ENCODE data around the gene SH3RF1.

Gene SH3RF1

GRCh38 chr4:169252339-169253112 lies 18.2 kb downstream of the SH3RF1 start:
- H3K4me3 ChIP-seq (replicated peaks; ENCODE audit: low read depth, low read length): no peak overlapping the region
- TF ChIP-seq CTCF (IDR thresholded peaks at IDR 0.05; ENCODE audit: insufficient read depth, low read length, poor library complexity, severe bottlenecking): no peak
- no peak for DNase-seq (ENCODE audit: extremely low read depth, insufficient read length)
- H3K36me3 ChIP-seq (ENCODE audit: control insufficient read depth, insufficient read depth, low read length): no peaks in the 10 kb centered on the region
- H3K27me3 ChIP-seq (replicated peaks; ENCODE audit: control insufficient read depth, insufficient read depth, low read length): no peaks in the 10 kb centered on the region

- Histone ChIP-seq H3K4me3 (replicated peaks; ENCODE audit: low read depth, low read length) (no peak overlapping the region), H3K36me3 (ENCODE audit: control insufficient read depth, insufficient read depth, low read length) (no peaks in the 10 kb centered on the region), H3K27me3 (replicated peaks; ENCODE audit: control insufficient read depth, insufficient read depth, low read length) (no peaks in the 10 kb centered on the region)
- DNase-seq (ENCODE audit: extremely low read depth, insufficient read length): no peak
- no peak for TF ChIP-seq CTCF (IDR thresholded peaks at IDR 0.05; ENCODE audit: insufficient read depth, low read length, poor library complexity, severe bottlenecking)
Observed at GRCh38 chr4:169251291-169252235, 19.2 kb downstream of the SH3RF1 start.

- no peak for TF ChIP-seq CTCF (IDR thresholded peaks at IDR 0.05; ENCODE audit: insufficient read depth, low read length, poor library complexity, severe bottlenecking)
- DNase-seq (ENCODE audit: extremely low read depth, insufficient read length): no peak
- Histone ChIP-seq H3K4me3 (replicated peaks; ENCODE audit: low read depth, low read length) (no peak overlapping the region), H3K27me3 (replicated peaks; ENCODE audit: control insufficient read depth, insufficient read depth, low read length) (no peaks in the 10 kb centered on the region), H3K36me3 (ENCODE audit: control insufficient read depth, insufficient read depth, low read length) (no peaks in the 10 kb centered on the region)
Observed at GRCh38 chr4:169250796-169251195, 20.0 kb downstream of the SH3RF1 start.

- no peak for TF ChIP-seq CTCF (IDR thresholded peaks at IDR 0.05; ENCODE audit: insufficient read depth, low read length, poor library complexity, severe bottlenecking)
- DNase-seq (ENCODE audit: extremely low read depth, insufficient read length): no peak
- no peak overlapping the region for H3K4me3 ChIP-seq (replicated peaks; ENCODE audit: low read depth, low read length)
- no peaks in the 10 kb centered on the region for H3K36me3 ChIP-seq (ENCODE audit: control insufficient read depth, insufficient read depth, low read length)
- H3K27me3 ChIP-seq (replicated peaks; ENCODE audit: control insufficient read depth, insufficient read depth, low read length): no peaks in the 10 kb centered on the region
Observed at GRCh38 chr4:169249999-169250398, 20.8 kb downstream of the SH3RF1 start.

GRCh38 chr4:169249214-169249973 lies 21.4 kb downstream of the SH3RF1 start:
- no peak for TF ChIP-seq CTCF (IDR thresholded peaks at IDR 0.05; ENCODE audit: insufficient read depth, low read length, poor library complexity, severe bottlenecking)
- Histone ChIP-seq H3K4me3 (replicated peaks; ENCODE audit: low read depth, low read length) (no peak overlapping the region), H3K27me3 (replicated peaks; ENCODE audit: control insufficient read depth, insufficient read depth, low read length) (no peaks in the 10 kb centered on the region), H3K36me3 (ENCODE audit: control insufficient read depth, insufficient read depth, low read length) (no peaks in the 10 kb centered on the region)
- DNase-seq (ENCODE audit: extremely low read depth, insufficient read length): no peak
